Occipital lobe (tissue), 2 donors: ENCODE results near the gene IL21R. TPM values are rescaled to one million over a fixed set of nuclear protein-coding genes. Genes with fewer than 3 reads are reported as not detected.
"Not testable (repeated sequence)": the region's sequence is repeated elsewhere in the genome, so short reads cannot be mapped to it uniquely, and the experiment has no call there.

Experiments used
- DNase-seq: peaks from one replicate; lab custom pipeline; 2025; lab: John Stamatoyannopoulos, UW
- total RNA-seq: library from RNA; depleted of rRNA; stranded (reverse); fragments of >200 nt; gene quantifications from one replicate; pipeline ENCODE4 v1.2.3, GENCODE V29; 2014

The IL21R gene
- total RNA-seq, 1 donor from 2014 or later: not detected

GRCh38 chr16:27374804-27375425, 27.1 kb upstream of the IL21R start:
- no peak for DNase-seq

- no peak for DNase-seq
Measured at GRCh38 chr16:27377666-27378485, 24.1 kb upstream of the IL21R start.

GRCh38 chr16:27378871-27379481, 23.0 kb upstream of the IL21R start:
- DNase-seq: no peak

GRCh38 chr16:27379919-27380318, 22.1 kb upstream of the IL21R start:
- DNase-seq: no peak

- no peak for DNase-seq
Measured at GRCh38 chr16:27381236-27381635, 20.7 kb upstream of the IL21R start.

GRCh38 chr16:27381974-27382855, 19.8 kb upstream of the IL21R start:
- no peak for DNase-seq

- no peak for DNase-seq
Measured at GRCh38 chr16:27383556-27384243, 18.3 kb upstream of the IL21R start.

GRCh38 chr16:27384425-27384824, 17.5 kb upstream of the IL21R start:
- DNase-seq: no peak

GRCh38 chr16:27385398-27385797, 16.6 kb upstream of the IL21R start:
- no peak for DNase-seq

- DNase-seq: no peak
Measured at GRCh38 chr16:27386674-27387073, 15.3 kb upstream of the IL21R start.

GRCh38 chr16:27387724-27388123, 14.2 kb upstream of the IL21R start:
- DNase-seq: no peak

- DNase-seq: no peak
Measured at GRCh38 chr16:27389272-27389961, 12.6 kb upstream of the IL21R start.

- no peak for DNase-seq
Measured at GRCh38 chr16:27390151-27390550, 11.8 kb upstream of the IL21R start.

- DNase-seq: no peak
Measured at GRCh38 chr16:27392671-27393070, 9.3 kb upstream of the IL21R start.

- no peak for DNase-seq
Measured at GRCh38 chr16:27394516-27394915, 7.5 kb upstream of the IL21R start.

- not testable (repeated sequence) for DNase-seq
Measured at GRCh38 chr16:27398341-27398893, 3.6 kb upstream of the IL21R start.

- no peak for DNase-seq
Measured at GRCh38 chr16:27398894-27399853, 2.8 kb upstream of the IL21R start.

GRCh38 chr16:27399969-27400368, 2.0 kb upstream of the IL21R start:
- no peak for DNase-seq
